Cardiac fibroblast (primary cell): ENCODE data around the gene SFSWAP.

Experiments
- DNase-seq, 2 donors: peaks; one replicate each; pipeline versions ENCODE4 v3.0.0 to v3.0.0-alpha.2; 2010; ENCODE audit warnings: low read depth in 2 of 2
- H3K4me3 ChIP-seq, 2 donors: replicated peaks in 1 of 2; 1 replicate in 1 of 2; 2 replicates in 1 of 2; pipeline ENCODE4 v1.5.1; 2011; ENCODE audit warnings: low read depth in 2 of 2, low read length in 2 of 2, mild to moderate bottlenecking in 2 of 2, moderate library complexity in 1 of 2
- CTCF ChIP-seq: IDR thresholded peaks from one replicate; pipeline ENCODE4 v1.5.1; 2011; ENCODE audit warnings: low read depth, mild to moderate bottlenecking, low read length, inconsistent platforms

Gene SFSWAP

GRCh38 chr12:131842169-131842568 is 131.3 kb downstream of the SFSWAP start:
- no peak for DNase-seq
- no peak overlapping the region for H3K4me3 ChIP-seq
- no peak for TF ChIP-seq CTCF

- DNase-seq: no peak
- H3K4me3 ChIP-seq: no peak overlapping the region
- no peak for TF ChIP-seq CTCF
These were observed 132.6 kb downstream of the SFSWAP start for GRCh38 chr12:131843527-131843926.

GRCh38 chr12:131844140-131844539 is 133.2 kb downstream of the SFSWAP start:
- H3K4me3 ChIP-seq: no peak overlapping the region
- TF ChIP-seq CTCF: no peak
- no peak for DNase-seq

- H3K4me3 ChIP-seq: no peak overlapping the region
- no peak for TF ChIP-seq CTCF
- DNase-seq: no peak
These were observed 133.8 kb downstream of the SFSWAP start for GRCh38 chr12:131844656-131845055.

- no peak for TF ChIP-seq CTCF
These were observed 134.2 kb downstream of the SFSWAP start for GRCh38 chr12:131845121-131845520.

GRCh38 chr12:131847456-131847855 is 136.6 kb downstream of the SFSWAP start:
- no peak overlapping the region for H3K4me3 ChIP-seq
- TF ChIP-seq CTCF: no peak
- DNase-seq: no peak

More at GRCh38 chr12:131845121-131845520, 134.2 kb downstream of the SFSWAP start:
- DNase-seq: no peak
- H3K4me3 ChIP-seq: no peak overlapping the region

- DNase-seq: no peak
- no peak overlapping the region for H3K4me3 ChIP-seq
- no peak for TF ChIP-seq CTCF
These were observed 137.9 kb downstream of the SFSWAP start for GRCh38 chr12:131848753-131849152.
